HG02623 (cell line): ENCODE measurements around the gene PSD4.

Experiments used
- ATAC-seq: cut with Tn5 transposase; IDR thresholded peaks from one replicate; pipeline ENCODE4 v1.9.1; 2021; ENCODE audit warnings: moderate library complexity; ENCODE audit not compliant: unreplicated experiment

PSD4 gene

DNA sequence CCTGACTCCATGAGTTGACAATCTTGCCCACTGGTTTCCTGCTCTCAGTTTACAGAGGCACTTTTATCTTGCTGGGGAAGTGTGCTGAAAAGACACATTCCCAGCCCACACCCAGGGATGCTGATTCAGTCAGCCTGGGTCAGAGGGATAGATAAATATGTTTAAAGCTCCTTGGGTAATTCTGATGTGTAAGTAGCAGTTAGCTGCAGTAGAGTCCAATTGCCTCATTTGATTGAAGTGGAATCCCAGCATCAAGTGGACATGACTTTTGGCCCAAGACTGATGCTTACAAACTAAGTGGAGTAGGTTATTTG lies 29.4 kb downstream of the PSD4 start:
- ATAC-seq = no peak

GRCh38 chr2:113203901-113204519 lies 30.2 kb downstream of the PSD4 start:
- ATAC-seq = peak; percentile 77

DNA sequence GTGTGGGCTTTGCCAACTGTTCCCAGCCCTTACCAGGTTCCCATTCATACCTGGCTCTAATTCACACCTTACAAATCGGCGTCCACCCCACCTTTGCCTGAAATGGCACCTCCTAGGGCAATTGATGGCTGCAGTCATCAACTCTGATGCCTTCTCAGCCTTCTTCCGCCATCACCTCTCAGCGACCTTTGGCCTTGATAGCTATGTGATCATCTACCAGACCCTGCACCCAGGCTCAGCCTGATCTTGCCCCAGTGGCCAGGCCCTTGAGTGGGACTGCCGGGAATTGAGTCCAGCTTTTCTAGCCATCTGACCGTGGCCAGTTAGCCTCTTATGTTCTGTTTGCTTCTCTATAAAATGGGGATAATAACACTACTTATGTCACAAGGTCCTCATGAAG lies 32.5 kb downstream of the PSD4 start:
- ATAC-seq = no peak

DNA sequence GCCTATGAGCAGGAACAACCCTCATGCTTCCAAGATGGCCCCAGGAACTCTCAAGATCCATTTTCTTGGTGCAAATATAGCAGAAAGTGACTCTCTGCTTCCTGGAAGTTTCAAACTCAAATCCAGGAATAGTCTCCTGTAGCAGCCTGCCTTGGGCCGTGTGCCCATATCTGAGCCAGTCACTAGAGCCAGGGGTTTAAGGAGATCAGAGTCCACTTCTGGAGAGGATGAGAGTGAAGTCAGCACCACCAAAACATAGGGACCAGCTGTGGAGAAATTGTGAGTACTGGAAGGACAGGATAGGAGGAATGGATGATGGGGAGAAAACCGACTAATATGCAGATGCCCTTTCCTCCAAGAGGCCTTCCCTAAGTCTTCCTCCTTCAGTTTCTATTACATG lies 33.2 kb downstream of the PSD4 start:
- ATAC-seq = no peak

- ATAC-seq = no peak
Measured at GRCh38 chr2:113208396-113208795, 34.6 kb downstream of the PSD4 start.

GRCh38 chr2:113209011-113209645 lies 35.4 kb downstream of the PSD4 start:
- ATAC-seq = no peak

- no peak for ATAC-seq
Measured at GRCh38 chr2:113209646-113210171, 35.9 kb downstream of the PSD4 start.

- no peak for ATAC-seq
Measured at GRCh38 chr2:113211226-113212105, 37.7 kb downstream of the PSD4 start.

DNA sequence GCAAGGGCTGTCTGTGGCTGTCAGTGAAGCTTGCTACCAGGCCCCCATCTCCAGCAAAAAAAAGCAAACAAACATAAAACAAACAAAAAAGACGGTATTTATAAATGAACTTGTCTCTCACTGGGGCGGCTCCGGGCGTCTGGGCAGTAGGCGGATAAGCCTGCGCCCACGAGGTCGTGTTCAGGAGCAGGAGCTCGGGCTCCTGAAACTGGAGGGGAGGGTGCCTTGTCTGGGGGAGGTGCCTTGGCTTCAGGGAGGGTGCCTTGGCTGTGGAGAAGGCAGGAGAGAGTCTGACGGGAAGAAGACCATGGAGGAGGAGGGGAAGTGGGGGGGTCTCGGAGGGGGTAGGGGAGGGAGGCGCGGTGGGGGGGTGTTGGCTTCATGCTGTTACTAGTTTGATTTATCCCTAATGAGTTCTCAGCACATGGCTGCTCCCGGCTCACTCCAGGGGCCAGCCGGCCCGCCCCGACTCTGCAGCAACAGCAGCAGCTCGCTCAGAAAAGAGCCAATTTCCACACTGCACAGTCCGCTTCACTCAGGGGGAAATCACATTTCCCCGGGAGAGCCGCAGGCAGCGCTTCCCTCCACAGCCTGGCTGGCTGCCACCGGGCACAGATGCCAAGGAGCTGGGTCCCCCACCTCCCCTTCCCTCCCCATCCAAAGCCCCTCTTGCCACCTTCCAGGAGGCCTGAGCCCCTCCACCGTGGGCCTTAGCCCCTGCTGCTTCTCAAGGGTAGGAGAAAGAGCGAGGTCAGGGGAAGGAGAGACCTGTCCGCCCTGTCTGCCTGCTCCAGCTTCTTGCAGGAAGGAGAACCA lies 38.7 kb downstream of the PSD4 start:
- no peak for ATAC-seq

DNA sequence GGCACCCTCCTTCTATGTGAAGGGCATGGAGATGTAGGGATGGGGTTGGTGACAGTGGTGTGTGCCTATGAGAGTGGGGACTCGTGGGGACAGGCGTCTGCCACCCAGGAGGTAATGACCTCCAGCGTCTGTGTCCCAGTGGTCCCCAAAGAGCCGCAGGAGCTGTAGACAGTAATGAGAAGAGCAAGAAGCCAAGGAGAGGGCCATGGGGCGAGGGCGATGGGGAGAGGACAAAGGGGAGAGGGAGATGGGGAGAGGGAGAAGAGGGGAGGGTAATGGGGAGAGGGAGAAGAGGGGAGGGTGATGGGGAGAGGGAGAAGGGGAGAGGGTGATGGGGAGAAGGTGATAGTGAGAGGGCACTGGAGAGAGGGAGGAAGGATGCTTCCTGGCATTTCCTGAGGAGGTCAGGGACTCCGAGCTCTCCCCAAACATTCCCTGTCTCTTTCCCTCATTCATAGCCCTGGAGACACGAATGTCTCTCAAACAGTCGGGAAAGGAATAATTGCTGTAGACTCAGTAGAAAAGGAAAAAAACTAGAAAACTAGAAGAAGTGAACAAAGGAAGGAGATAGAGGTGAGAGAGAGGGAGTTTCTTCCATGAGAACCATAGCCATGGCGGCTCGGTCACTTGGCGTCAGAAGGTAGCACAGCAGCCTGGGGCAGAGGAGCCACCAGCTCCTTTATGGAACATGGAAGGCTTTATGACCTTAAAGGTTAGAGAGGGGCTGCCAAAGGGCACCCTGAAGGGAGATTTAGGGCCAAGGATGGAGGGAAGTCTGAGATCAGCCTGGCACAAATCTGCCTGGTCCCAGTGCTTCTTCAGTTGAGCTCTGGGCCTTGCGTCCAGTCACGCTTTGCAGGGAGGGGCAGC lies 39.5 kb downstream of the PSD4 start:
- no peak for ATAC-seq

DNA sequence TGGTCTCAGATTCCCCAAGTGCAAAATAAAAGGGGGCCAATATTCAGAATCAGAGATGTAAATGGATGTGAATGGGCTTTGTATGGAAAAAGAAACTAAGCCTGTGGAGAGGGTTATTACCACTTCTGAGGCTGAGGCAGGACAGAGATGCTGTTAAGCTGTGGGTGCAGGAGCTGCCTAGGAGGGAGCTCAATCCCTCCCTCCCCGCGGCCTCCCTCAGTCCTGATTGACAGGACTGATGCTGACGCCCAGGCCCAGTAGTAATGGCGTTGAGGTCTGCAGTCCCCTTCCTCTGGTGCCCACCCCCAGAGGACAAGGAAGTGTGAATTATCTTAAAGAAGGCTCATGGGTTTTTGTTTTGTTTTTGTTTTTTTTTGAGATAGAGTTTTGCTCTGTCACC lies 40.4 kb downstream of the PSD4 start:
- no peak for ATAC-seq

- no peak for ATAC-seq
Measured at GRCh38 chr2:113215056-113215455, 41.3 kb downstream of the PSD4 start.

DNA sequence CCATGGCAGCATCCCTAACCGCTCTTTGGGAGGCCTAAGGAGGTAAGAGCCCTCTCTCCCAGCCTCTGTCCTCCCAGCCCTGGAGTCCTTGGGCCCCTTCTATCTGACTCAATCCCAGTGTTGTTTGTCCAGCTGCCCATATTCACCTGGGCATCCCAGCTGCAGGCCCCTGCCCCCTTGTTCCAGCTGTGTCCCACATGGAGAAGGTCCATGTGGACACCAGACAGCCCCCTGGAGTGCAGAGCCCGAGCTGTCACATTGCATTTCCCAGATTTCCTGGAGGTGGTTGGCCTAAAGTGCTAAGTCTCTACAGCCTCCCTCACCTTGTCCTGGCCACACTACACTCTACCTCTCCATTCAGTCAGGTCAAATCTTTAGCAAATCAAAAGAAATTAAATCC lies 42.5 kb downstream of the PSD4 start:
- ATAC-seq = no peak

DNA sequence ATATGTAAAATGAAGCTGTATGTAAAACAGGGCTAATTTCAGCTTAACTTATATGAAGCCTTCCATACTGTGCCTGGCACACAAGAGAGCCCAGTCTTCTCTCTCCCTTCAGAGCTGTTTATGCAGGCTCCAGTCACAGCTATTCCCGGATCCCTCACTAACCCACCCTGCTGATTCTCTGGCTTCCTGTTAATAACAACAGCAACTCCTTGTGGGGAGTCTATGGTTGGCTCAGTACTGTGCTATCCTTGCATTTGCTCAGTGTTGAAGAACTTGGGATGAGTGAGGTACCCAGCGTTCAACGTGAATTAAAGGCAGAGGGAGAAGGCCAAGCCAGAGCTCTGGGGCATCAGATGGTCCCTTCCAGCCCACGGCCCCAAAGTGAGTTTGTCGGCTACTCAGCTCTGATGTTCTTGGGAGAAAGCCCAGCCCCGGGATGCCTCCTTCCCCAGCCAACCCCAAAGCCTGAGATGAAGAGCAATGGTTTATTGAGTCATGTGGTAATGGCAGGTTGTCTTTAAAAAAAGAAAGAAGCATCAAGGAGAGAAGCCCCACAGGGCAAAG lies 43.2 kb downstream of the PSD4 start:
- no peak for ATAC-seq

DNA sequence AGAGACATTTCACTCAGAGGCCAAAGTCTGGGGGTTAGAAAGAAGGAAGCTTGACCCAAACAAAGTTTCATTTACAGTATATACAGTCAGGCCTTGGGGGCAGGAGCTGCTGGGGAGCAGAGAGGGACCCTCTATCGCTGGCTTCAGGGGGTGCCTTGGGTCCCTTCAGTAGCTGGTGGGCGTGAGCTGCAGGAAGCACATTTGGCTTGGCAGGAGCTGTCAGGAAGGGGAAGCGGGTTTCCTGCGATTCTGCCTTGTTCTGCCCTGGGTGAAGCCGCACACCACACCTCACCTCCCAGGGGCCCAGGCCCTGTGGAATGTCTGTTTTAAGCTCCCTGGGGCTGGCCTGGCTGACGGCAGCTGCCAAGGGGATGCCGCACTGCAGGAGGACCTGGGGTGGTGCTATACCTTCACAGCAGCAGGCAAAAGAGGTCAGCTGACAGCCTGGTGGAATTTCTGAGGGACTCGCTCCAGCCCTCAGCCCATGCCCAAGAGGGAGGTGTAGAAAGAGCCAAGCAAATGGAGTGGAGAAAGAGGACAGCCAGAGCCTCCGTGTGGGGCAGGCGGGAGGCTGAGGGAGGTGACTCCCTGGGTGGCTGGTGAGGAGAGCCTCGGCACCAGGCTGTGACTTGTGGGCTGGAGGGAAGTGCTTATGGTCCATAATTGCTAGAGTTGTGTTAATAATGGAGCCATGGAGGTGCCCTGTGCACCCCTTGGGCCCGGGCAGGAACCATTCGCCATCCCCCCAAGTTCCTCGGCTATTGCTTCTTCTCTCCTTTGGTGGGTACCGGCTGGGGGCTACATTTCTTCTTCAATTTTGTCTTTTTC lies 43.9 kb downstream of the PSD4 start:
- no peak for ATAC-seq

GRCh38 chr2:113218283-113219091 lies 44.7 kb downstream of the PSD4 start:
- no peak for ATAC-seq

- no peak for ATAC-seq
Measured at GRCh38 chr2:113219092-113219441, 45.3 kb downstream of the PSD4 start.

DNA sequence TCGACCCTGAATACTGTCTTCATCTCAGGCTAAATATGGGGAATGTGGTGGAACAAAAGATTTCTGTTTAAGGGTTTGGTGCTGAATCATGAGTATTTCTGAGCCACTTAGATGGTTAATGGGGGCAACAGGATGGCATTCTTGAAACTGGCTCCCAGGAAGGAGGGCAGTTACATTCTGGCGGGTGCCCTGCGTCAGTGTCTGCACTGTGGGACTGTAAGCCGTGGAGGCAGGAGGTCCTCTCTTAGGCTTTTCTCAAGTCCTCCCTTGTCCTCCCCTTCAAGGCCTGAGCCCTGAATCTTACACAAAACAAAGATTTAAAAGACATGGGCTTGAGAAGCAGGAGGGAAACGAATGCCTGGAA lies 45.7 kb downstream of the PSD4 start:
- ATAC-seq = no peak
